ENCODE results near the gene SLC9B2. TPM values are rescaled to one million over a fixed set of nuclear protein-coding genes. Genes with fewer than 3 reads are reported as not detected.

The SLC9B2 gene
- total RNA-seq, 1 donor from 2014 or later: 14.6 TPM

DNA sequence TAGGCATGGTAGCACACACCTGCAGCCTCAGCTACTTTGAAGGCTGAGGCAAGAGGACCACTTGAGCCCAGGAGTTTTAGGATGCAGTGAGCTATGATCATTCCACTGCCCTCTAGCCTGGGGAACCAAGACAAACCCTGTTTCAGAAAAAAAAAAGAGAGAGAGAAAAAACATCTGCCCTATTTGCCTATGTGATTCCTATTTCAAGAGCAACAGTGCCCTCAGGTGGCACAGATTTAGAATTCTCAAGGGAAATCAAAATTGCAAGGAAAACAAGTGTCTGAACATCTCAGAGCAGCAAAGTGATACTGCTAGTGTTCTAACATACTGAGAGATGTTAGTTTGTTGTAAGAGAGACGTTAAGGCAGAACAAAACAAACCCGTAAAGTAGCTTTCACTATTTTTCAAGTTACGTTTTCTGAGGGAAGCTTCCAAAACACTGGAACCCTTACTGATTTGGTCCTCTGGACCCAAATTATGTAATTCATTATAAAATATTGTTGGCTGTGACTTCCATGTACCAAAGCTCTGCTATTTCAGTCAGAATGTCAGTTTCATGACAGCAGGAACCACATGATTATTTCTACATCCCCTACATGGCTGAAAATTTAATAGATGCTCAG, 15.2 kb upstream of the SLC9B2 start:
- Histone ChIP-seq H3K9ac (no peak overlapping the region), H3K4me2 (no peak overlapping the region), H3K27me3 (no peaks in the 10 kb centered on the region), H3F3A (ENCODE audit: low read depth) (no peaks in the 10 kb centered on the region), H4K20me1 (ENCODE audit: low read depth) (no peaks in the 10 kb centered on the region), H3K36me3 (no peaks in the 10 kb centered on the region), H3K27ac (no peak overlapping the region), H2AFZ (replicated peaks) (no peak overlapping the region), H3K79me2 (ENCODE audit: low read depth) (no peaks in the 10 kb centered on the region), H3K4me3 (no peak overlapping the region), H3K9me3 (ENCODE audit: low read depth) (no peaks in the 10 kb centered on the region), H3K4me1 (no peaks in the 10 kb centered on the region)
- Mint-ChIP-seq H3K9me3 (no peaks in the 10 kb centered on the region), H3K27ac (no peak overlapping the region), H3K27me3 (ENCODE audit: insufficient read depth, low read depth) (peaks cover 2% of the 10 kb centered on the region), H3K36me3 (peaks cover 15% of the 10 kb centered on the region), H3K4me1 (no peaks in the 10 kb centered on the region), H3K4me3 (no peak overlapping the region)
- TF ChIP-seq, protein P1, sequence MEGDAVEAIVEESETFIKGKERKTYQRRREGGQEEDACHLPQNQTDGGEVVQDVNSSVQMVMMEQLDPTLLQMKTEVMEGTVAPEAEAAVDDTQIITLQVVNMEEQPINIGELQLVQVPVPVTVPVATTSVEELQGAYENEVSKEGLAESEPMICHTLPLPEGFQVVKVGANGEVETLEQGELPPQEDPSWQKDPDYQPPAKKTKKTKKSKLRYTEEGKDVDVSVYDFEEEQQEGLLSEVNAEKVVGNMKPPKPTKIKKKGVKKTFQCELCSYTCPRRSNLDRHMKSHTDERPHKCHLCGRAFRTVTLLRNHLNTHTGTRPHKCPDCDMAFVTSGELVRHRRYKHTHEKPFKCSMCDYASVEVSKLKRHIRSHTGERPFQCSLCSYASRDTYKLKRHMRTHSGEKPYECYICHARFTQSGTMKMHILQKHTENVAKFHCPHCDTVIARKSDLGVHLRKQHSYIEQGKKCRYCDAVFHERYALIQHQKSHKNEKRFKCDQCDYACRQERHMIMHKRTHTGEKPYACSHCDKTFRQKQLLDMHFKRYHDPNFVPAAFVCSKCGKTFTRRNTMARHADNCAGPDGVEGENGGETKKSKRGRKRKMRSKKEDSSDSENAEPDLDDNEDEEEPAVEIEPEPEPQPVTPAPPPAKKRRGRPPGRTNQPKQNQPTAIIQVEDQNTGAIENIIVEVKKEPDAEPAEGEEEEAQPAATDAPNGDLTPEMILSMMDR (IDR thresholded peaks at IDR 0.05): peak; percentile 75
- TF ChIP-seq EZH2phosphoT487 (IDR thresholded peaks at IDR 0.05): no peak
- DNase-seq (ENCODE audit: low spot score): peak; percentile 71

DNA sequence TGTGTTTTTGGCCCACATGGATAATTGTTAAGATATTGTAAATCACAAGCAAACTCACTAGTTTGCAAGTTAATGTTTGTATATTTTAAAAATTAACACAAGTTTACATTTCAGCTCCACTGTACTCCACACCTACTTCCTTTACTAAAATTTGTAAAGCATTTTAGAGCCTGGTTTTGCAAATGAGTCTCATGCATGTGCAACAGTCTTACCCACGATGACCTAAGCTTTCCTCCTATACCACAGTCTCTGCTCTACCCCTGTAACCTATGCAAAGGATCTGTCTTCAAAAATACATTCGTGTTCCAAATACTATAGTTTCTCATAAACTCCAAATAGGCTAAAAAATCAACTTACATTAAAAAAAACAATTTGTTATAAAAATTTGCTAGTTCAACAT, 12.9 kb upstream of the SLC9B2 start:
- H3K4me1 Mint-ChIP-seq: no peaks in the 10 kb centered on the region
- no peaks in the 10 kb centered on the region for H3K27me3 Mint-ChIP-seq (ENCODE audit: insufficient read depth, low read depth)
- DNase-seq (ENCODE audit: low spot score): no peak

DNA sequence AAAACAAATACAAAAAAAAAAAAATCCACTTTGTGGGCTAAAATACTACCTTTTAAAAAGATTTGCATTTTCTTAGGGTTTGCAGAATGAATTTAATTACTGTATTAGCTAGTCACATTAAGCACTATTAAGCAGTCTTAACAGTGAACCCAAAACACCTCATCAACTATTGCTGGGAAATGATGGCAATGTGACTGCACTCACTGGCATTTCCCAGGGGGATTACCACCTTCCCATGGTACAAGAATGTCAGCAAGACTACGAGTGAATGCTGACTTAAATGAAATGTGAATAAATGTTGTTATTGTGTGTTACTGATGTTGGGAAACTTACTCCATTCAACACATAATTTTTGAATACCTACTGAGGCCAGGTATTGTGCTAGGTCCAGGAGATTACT, 10.0 kb upstream of the SLC9B2 start:
- H3K9me3 Mint-ChIP-seq: no peaks in the 10 kb centered on the region
- Histone ChIP-seq H4K20me1 (ENCODE audit: low read depth) (no peaks in the 10 kb centered on the region), H3K27ac (no peak overlapping the region), H3K9me3 (ENCODE audit: low read depth) (no peaks in the 10 kb centered on the region), H3K4me1 (no peaks in the 10 kb centered on the region), H3F3A (ENCODE audit: low read depth) (no peaks in the 10 kb centered on the region), H3K36me3 (no peaks in the 10 kb centered on the region), H3K4me3 (no peak overlapping the region), H3K9ac (no peak overlapping the region), H2AFZ (replicated peaks) (no peak overlapping the region), H3K79me2 (ENCODE audit: low read depth) (no peaks in the 10 kb centered on the region), H3K27me3 (no peaks in the 10 kb centered on the region), H3K4me2 (no peak overlapping the region)
- H3K27me3 Mint-ChIP-seq (ENCODE audit: insufficient read depth, low read depth): peaks cover 5% of the 10 kb centered on the region
- no peaks in the 10 kb centered on the region for H3K4me1 Mint-ChIP-seq
- no peak overlapping the region for H3K4me3 Mint-ChIP-seq
- no peak overlapping the region for H3K27ac Mint-ChIP-seq
- DNase-seq (ENCODE audit: low spot score): no peak
- TF ChIP-seq, protein P1 (IDR thresholded peaks at IDR 0.05): no peak
- no peak for TF ChIP-seq EZH2phosphoT487 (IDR thresholded peaks at IDR 0.05)
- no peak for TF ChIP-seq EZH2 (IDR thresholded peaks at IDR 0.05)
- H3K36me3 Mint-ChIP-seq: peaks cover 24% of the 10 kb centered on the region

More for the DNA sequence above, 12.9 kb upstream of the SLC9B2 start:
- peaks cover 21% of the 10 kb centered on the region for H3K36me3 Mint-ChIP-seq
- no peaks in the 10 kb centered on the region for H3K4me1 ChIP-seq
- H3K36me3 ChIP-seq: no peaks in the 10 kb centered on the region
- H3K9me3 ChIP-seq (ENCODE audit: low read depth): no peaks in the 10 kb centered on the region
- H3K4me2 ChIP-seq: no peak overlapping the region
- no peak for TF ChIP-seq EZH2phosphoT487 (IDR thresholded peaks at IDR 0.05)
- TF ChIP-seq, protein P1 (IDR thresholded peaks at IDR 0.05): no peak
- no peak overlapping the region for H3K4me3 Mint-ChIP-seq
- no peaks in the 10 kb centered on the region for H3F3A ChIP-seq (ENCODE audit: low read depth)
- H3K9me3 Mint-ChIP-seq: no peaks in the 10 kb centered on the region
- no peak overlapping the region for H3K27ac ChIP-seq
- no peak overlapping the region for H3K9ac ChIP-seq
- H3K79me2 ChIP-seq (ENCODE audit: low read depth): no peaks in the 10 kb centered on the region
- H3K4me3 ChIP-seq: no peak overlapping the region
- H2AFZ ChIP-seq (replicated peaks): no peak overlapping the region
- H3K27ac Mint-ChIP-seq: no peak overlapping the region
- H3K27me3 ChIP-seq: no peaks in the 10 kb centered on the region
- H4K20me1 ChIP-seq (ENCODE audit: low read depth): no peaks in the 10 kb centered on the region

All from neural progenitor cell (in vitro differentiated cells).